Ovary (tissue), 3 donors: ENCODE results near the gene KCNMB1.

ENCODE experiments used
- EP300 ChIP-seq: sonication (generic); formaldehyde crosslinking; IDR thresholded peaks from one replicate; pipeline ENCODE4 v1.6.1; 2017; ENCODE audit warnings: antibody characterized with exemption
- POLR2A ChIP-seq: fragments of 450-650 bp; IDR thresholded peaks from one replicate; pipeline ENCODE4 v1.6.1; 2017; ENCODE audit warnings: antibody characterized with exemption, mild to moderate bottlenecking, moderate library complexity
- TF ChIP-seq, protein P1 (sequence below), 3 donors: fragments of 450-650 bp in 2 of 3; fragments of 200-600 bp in 1 of 3; IDR thresholded peaks; one replicate each; pipeline versions ENCODE4 v1.5.1 to v1.8.0; 2016 to 2022; ENCODE audit warnings: antibody characterized with exemption in 3 of 3, mild to moderate bottlenecking in 1 of 3
- donor health status: DM: no; HTN: no; CAD: no.

DNA sequence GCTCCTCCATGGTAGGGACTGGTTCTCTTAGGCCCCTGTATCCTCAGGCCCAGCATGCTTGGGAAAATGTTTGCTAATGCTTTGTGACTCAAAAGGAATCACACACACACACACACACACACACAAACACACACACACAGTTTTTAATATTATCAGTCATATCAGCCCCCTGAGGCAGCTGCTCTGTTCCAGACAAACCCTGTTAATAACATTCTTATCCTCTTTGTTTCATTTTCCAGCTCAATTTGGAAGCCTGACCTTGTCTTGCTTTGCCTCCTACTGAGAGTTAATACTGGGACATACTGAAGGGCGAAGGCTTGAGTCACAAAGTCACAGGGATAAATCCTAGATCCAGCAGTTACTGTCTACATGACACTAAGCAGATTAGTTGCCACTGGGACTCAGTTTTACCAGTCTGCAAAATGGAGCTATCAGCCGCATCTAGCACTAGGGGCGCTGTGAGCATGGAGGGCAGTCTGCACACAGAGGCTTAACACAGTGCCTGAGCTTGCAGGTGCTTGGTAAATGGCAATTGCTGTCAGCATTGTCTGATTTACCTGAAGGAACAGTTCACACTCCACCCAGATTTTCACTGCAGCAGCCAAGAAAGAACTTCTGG, 37.1 kb upstream of the KCNMB1 start:
- TF ChIP-seq, protein P1, sequence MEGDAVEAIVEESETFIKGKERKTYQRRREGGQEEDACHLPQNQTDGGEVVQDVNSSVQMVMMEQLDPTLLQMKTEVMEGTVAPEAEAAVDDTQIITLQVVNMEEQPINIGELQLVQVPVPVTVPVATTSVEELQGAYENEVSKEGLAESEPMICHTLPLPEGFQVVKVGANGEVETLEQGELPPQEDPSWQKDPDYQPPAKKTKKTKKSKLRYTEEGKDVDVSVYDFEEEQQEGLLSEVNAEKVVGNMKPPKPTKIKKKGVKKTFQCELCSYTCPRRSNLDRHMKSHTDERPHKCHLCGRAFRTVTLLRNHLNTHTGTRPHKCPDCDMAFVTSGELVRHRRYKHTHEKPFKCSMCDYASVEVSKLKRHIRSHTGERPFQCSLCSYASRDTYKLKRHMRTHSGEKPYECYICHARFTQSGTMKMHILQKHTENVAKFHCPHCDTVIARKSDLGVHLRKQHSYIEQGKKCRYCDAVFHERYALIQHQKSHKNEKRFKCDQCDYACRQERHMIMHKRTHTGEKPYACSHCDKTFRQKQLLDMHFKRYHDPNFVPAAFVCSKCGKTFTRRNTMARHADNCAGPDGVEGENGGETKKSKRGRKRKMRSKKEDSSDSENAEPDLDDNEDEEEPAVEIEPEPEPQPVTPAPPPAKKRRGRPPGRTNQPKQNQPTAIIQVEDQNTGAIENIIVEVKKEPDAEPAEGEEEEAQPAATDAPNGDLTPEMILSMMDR (IDR thresholded peaks at IDR 0.05) = no peak
- TF ChIP-seq POLR2A (no peak), EP300 (no peak)
